HL-60 (cell line): ENCODE results near the gene CHRNB2.

ENCODE experiments used
- DNase-seq, 2 experiments: peaks; one replicate each; pipeline ENCODE4 v3.0.0-alpha.2; 2010 to 2020; ENCODE audit warnings: low read depth in 1 of 2, low spot score in 1 of 2
- H3K27ac ChIP-seq: fragments of 250-450 bp; sonication (Bioruptor Pico); replicated peaks from 2 replicates; pipeline ENCODE4 v1.5.1; 2020; ENCODE audit warnings: mild to moderate bottlenecking, moderate library complexity
- H3K27me3 ChIP-seq: fragments of 250-450 bp; sonication (Bioruptor Pico); 2 replicates; pipeline ENCODE4 v1.5.1; 2021; ENCODE audit warnings: mild to moderate bottlenecking, moderate library complexity; ENCODE audit not compliant: insufficient read depth, poor library complexity, severe bottlenecking
- H3K4me3 ChIP-seq: replicated peaks from 2 replicates; pipeline ENCODE4 v1.5.1; 2011; ENCODE audit warnings: mild to moderate bottlenecking, control low read depth, low read length; ENCODE audit not compliant: insufficient read depth
- GABPA ChIP-seq: IDR thresholded peaks from 2 replicates; pipeline ENCODE4 v1.6.1; 2012; ENCODE audit warnings: low read depth
- POLR2AphosphoS5 ChIP-seq: IDR thresholded peaks from 2 replicates; pipeline ENCODE4 v1.6.1; 2012; ENCODE audit warnings: low read depth
- SPI1 ChIP-seq: IDR thresholded peaks from 2 replicates; pipeline ENCODE4 v1.6.1; 2012; ENCODE audit warnings: low read depth, mild to moderate bottlenecking, borderline replicate concordance
- TF ChIP-seq, protein P1 (sequence below): IDR thresholded peaks from 2 replicates; pipeline ENCODE4 v1.6.1; 2012; ENCODE audit warnings: low read depth; ENCODE audit not compliant: insufficient replicate concordance
- TF ChIP-seq, protein P2 (sequence below): IDR thresholded peaks from one replicate; pipeline ENCODE4 v1.5.1; 2011; ENCODE audit warnings: low read length, control low read depth, inconsistent platforms; ENCODE audit not compliant: insufficient read depth

CHRNB2 gene

DNA sequence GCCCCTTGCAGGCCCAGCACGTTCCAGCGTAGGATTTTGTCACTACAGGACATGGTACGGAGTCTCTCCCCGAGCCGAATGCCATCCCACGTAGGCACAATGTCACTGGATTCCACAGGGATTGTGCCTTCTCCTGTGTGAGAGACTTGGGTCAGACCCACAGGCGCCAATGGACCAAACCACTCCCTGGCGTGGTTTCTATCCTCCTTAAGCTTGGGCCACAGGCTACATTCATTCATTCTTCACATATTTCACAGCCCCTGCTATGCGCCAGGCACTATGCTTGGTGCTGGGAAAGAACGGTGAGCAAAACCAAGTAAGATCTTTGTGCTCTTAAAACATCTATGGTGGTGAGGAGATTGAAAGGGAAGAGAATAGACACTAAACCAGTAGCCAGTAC lies 18.7 kb downstream of the CHRNB2 start:
- Histone ChIP-seq H3K4me3 (no peak overlapping the region), H3K27ac (no peak overlapping the region), H3K27me3 (no peaks in the 10 kb centered on the region)
- no peak for DNase-seq
- TF ChIP-seq SPI1 (no peak), GABPA (no peak), POLR2AphosphoS5 (no peak)
- TF ChIP-seq, protein P1, sequence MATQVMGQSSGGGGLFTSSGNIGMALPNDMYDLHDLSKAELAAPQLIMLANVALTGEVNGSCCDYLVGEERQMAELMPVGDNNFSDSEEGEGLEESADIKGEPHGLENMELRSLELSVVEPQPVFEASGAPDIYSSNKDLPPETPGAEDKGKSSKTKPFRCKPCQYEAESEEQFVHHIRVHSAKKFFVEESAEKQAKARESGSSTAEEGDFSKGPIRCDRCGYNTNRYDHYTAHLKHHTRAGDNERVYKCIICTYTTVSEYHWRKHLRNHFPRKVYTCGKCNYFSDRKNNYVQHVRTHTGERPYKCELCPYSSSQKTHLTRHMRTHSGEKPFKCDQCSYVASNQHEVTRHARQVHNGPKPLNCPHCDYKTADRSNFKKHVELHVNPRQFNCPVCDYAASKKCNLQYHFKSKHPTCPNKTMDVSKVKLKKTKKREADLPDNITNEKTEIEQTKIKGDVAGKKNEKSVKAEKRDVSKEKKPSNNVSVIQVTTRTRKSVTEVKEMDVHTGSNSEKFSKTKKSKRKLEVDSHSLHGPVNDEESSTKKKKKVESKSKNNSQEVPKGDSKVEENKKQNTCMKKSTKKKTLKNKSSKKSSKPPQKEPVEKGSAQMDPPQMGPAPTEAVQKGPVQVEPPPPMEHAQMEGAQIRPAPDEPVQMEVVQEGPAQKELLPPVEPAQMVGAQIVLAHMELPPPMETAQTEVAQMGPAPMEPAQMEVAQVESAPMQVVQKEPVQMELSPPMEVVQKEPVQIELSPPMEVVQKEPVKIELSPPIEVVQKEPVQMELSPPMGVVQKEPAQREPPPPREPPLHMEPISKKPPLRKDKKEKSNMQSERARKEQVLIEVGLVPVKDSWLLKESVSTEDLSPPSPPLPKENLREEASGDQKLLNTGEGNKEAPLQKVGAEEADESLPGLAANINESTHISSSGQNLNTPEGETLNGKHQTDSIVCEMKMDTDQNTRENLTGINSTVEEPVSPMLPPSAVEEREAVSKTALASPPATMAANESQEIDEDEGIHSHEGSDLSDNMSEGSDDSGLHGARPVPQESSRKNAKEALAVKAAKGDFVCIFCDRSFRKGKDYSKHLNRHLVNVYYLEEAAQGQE, result no peak
- TF ChIP-seq, protein P2, sequence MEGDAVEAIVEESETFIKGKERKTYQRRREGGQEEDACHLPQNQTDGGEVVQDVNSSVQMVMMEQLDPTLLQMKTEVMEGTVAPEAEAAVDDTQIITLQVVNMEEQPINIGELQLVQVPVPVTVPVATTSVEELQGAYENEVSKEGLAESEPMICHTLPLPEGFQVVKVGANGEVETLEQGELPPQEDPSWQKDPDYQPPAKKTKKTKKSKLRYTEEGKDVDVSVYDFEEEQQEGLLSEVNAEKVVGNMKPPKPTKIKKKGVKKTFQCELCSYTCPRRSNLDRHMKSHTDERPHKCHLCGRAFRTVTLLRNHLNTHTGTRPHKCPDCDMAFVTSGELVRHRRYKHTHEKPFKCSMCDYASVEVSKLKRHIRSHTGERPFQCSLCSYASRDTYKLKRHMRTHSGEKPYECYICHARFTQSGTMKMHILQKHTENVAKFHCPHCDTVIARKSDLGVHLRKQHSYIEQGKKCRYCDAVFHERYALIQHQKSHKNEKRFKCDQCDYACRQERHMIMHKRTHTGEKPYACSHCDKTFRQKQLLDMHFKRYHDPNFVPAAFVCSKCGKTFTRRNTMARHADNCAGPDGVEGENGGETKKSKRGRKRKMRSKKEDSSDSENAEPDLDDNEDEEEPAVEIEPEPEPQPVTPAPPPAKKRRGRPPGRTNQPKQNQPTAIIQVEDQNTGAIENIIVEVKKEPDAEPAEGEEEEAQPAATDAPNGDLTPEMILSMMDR, result no peak

DNA sequence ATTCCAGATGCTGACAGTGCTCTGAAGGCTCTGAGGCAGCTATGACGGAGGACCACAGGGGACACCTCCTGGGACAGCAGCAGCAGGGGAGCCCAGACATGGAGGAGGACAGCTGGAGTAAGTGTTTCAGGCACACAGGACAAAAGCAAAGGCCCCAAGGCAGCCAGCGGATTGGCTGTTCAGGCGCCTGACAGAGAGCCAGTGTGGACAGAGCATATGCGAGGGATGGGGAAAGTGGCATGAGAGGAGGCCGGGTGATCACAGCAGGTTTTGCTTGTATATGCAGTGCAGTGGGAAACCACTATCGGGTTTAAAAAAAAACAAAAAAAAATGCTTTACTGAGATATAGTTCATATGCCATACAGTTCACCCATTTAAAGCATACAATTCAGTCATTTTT lies 19.1 kb downstream of the CHRNB2 start:
- TF ChIP-seq, protein P2, result no peak
- TF ChIP-seq POLR2AphosphoS5 (no peak), GABPA (no peak), SPI1 (no peak)
- TF ChIP-seq, protein P1, result no peak
- no peak overlapping the region for H3K27ac ChIP-seq
- H3K27me3 ChIP-seq, result no peaks in the 10 kb centered on the region

DNA sequence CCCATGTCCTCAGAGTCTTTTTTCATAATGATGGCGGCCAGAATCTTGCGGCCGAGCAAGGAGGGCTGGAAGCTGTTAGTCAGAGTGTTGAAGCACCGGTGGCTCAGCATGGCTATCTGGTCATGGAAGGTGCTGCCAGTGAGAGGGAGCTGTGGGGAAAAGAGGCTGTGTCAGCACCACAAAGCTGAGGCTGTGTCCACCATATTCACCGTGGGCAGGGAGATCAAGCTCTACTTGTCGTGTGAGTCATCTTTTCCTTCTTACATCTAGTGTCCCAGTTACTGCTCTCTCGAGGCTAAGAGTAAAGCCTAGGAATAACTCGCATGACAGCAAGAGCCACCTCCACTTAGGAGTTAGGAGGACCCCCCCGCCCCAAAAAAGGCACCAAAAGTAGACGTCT lies 22.2 kb downstream of the CHRNB2 start:
- TF ChIP-seq POLR2AphosphoS5 (no peak), SPI1 (no peak), GABPA (no peak)
- TF ChIP-seq, protein P2, result no peak
- TF ChIP-seq, protein P1, result no peak
- no peak for DNase-seq

More for the DNA sequence above, 19.1 kb downstream of the CHRNB2 start:
- DNase-seq, result no peak
- no peak overlapping the region for H3K4me3 ChIP-seq

More for the DNA sequence above, 22.2 kb downstream of the CHRNB2 start:
- Histone ChIP-seq H3K27ac (no peak overlapping the region), H3K27me3 (no peaks in the 10 kb centered on the region), H3K4me3 (no peak overlapping the region)
